ENCODE measurements around the gene TSPAN9.

The TSPAN9 gene

GRCh38 chr12:3326156-3326849 is 249.1 kb downstream of the TSPAN9 start:
- DNase-seq = no peak

GRCh38 chr12:3326850-3327780 is 249.9 kb downstream of the TSPAN9 start:
- DNase-seq = no peak

GRCh38 chr12:3328081-3328480 is 250.9 kb downstream of the TSPAN9 start:
- DNase-seq = no peak

- no peak for DNase-seq
These were observed 251.4 kb downstream of the TSPAN9 start for GRCh38 chr12:3328571-3328970.

- no peak for DNase-seq
These were observed 252.2 kb downstream of the TSPAN9 start for GRCh38 chr12:3329361-3329760.

- DNase-seq = no peak
These were observed 253.9 kb downstream of the TSPAN9 start for GRCh38 chr12:3330976-3331510.

- no peak for DNase-seq
These were observed 255.0 kb downstream of the TSPAN9 start for GRCh38 chr12:3332188-3332587.

GRCh38 chr12:3333583-3333982 is 256.4 kb downstream of the TSPAN9 start:
- no peak for DNase-seq

GRCh38 chr12:3333991-3334391 is 256.8 kb downstream of the TSPAN9 start:
- DNase-seq = no peak

GRCh38 chr12:3335078-3335487 is 257.9 kb downstream of the TSPAN9 start:
- DNase-seq = no peak
